ENCODE measurements around the gene OASL. TPM values are rescaled to one million over a fixed set of nuclear protein-coding genes. Genes with fewer than 3 reads are reported as not detected.
"Not testable (repeated sequence)": the region's sequence is repeated elsewhere in the genome, so short reads cannot be mapped to it uniquely, and the experiment has no call there.

The OASL gene, protein sequence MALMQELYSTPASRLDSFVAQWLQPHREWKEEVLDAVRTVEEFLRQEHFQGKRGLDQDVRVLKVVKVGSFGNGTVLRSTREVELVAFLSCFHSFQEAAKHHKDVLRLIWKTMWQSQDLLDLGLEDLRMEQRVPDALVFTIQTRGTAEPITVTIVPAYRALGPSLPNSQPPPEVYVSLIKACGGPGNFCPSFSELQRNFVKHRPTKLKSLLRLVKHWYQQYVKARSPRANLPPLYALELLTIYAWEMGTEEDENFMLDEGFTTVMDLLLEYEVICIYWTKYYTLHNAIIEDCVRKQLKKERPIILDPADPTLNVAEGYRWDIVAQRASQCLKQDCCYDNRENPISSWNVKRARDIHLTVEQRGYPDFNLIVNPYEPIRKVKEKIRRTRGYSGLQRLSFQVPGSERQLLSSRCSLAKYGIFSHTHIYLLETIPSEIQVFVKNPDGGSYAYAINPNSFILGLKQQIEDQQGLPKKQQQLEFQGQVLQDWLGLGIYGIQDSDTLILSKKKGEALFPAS
- total RNA-seq: 8.1 TPM
- long read RNA-seq, transcript OASL-202 (5 exons, 1,492 nt): minor isoform, 22 of 88 reads
- long read RNA-seq, transcript OASL-201 (6 exons, 3,266 nt): major isoform, 56 of 88 reads
- long read RNA-seq, partial matches to known transcripts: 3 of 88 reads
- long read RNA-seq, other reads (novel, unspliced or antisense): 7 of 88 reads

DNA sequence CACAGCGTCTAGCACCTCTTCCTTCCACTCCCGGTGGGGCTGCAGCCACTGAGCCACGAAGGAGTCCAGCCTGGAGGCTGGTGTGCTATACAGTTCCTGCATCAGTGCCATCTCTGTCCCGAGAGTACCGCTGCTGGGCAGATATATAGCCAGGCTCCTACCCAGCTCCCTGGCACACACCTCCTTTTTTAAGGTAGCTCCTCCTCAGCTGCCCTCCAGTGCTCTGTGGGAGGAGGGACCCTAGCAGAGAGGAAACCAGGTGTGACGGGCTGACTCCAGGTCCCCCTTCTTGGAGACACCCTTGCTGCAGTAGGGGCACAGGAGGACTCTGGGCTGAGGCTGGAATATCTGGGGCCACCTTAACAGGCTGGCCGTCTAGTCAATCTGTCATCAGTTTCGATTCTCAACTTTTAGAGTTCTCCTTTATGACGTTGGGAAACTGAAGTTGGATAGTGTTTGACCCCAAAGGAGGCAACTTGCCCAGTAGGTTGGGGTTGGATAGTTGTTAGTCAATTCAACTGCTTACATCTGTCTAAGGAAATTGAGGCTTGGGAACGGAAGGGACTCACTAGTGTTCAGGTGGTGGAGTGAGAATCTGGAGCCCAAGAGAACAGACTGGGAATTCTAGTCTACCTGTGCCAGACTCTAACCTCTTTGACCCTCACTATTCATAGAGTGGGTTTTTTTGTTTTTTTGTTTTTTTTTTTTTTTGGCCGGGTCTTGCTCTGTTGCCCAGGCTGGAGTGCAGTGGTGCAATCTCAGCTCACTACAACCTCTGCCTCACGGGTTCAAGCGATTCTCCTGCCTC is at the start of gene OASL:
Gene OASL (minus strand): TSS at position 386 of the 808 bp plus-strand sequence. CDS start 275 bp downstream, at position 111.
- no peak for DNase-seq (ENCODE audit: low spot score)

DNA sequence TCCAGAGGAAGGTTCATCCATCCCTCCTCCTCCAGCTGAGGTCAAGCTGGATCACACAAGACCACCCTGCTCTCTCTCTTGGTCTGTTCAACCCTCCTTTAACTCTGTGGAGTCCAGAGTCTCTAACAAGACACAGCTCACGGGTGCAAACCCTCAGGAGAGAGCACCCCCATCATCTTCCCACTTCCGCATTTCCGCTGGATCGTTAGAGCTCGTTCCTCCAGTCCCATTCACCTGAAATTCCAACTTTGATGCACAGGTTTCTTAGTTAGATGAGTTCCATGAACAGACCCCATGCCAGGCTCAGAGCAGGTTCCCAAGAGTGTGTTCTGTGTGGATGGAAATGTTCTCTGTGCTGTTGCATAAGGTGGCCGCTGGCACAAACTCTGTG is 49.1 kb upstream of the OASL start:
- no peak for DNase-seq (ENCODE audit: low spot score)

DNA sequence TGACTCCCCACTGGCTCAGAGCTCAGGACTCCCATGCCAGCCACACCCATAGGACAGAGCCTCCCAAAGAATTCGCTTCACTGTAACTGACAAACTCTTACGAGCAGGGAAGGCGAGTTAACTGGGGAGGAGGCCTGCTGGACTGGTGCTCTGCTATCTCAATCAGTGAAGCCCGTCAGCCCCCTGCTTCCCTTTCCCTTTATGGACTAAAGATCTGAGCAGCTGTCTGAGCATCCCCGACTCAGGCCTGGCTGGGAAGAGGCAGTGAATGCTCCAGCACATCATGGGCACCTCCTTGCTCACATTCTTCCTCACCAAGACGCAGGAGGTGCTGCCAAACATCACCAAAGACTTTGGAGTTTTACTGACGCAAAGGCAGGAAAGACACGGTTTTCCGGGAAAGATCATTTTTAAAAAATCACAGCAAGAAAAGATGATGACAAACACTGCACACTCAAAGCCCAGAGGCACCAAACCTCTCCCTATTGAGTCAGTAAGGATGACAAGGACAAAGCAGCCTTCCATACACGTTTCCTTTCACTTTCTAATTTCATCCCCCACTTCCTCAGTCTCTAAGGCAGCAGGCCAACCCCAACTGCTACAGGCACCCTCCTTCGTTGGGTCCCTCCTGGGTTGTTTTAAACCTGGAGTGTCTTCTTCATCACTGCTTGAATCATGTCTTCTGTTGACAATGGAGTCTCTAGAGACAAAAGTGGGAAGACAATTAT is 48.6 kb upstream of the OASL start:
- DNase-seq (ENCODE audit: low spot score): peak; percentile 53

DNA sequence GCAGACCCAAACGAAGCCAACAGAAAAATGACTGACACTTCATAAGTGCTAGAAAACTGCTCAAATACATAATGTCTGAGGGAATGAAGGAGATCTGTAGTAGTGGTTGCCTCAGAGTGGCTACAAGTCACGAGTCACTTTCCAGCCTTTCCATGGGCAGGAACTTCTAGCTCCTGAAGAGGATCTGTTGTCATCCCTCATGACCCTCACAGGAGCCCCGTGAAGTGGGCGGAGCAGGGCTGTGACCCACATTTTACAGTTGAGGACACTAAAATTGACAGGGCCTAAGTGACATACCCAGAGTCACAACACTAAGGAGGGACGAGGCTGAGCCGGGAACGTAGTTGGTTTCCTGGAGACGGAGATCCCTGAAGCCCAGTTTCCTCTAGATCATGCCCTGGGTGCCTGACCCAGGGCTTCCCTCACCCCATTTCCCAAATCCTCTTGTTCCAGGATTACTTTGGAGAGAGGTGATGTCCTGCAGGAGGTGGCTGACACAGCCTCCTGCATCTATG is 47.8 kb upstream of the OASL start:
- peak; percentile 75 for DNase-seq (ENCODE audit: low spot score)

DNA sequence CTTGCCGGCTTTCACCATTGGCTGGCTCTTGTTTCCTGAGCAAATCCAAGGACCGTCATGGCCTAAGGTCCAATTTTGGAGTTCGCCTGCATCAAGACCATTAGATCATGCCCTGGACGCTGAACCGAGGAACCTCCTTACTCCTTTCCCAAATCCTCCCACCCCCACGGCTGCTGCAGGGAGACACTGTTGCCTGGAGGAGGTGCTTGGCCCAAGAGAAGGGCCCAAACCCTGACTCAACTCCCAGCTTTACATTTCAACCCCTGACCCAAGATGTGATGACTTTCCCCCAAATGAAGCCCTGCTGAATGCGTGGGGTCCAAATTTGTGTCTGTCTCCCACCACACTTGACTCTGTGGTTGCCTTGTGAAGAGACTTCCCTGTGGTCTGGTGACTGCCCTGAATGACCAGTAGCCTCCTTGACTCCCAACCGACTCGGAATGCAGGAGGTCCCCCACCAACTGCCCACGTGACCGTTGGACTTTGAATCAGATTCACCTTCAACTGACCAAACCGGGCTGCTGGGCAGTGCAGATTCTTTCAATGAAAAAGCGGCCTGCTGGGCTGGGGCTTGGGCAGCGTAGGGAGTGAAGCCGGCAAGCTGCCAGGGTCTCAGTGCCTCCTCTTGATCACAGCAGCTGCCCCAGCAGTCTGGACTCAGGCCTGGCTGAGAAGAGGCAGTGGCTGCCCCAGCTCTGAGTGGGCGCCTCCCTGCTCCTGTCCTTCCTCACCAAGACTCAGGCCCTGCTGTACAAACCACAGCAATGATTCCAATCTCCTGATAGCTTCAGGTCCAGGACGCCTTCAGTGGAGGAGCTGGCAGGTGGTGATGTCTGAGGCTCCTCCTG is 46.7 kb upstream of the OASL start:
- peak; percentile 79 for DNase-seq (ENCODE audit: low spot score)

DNA sequence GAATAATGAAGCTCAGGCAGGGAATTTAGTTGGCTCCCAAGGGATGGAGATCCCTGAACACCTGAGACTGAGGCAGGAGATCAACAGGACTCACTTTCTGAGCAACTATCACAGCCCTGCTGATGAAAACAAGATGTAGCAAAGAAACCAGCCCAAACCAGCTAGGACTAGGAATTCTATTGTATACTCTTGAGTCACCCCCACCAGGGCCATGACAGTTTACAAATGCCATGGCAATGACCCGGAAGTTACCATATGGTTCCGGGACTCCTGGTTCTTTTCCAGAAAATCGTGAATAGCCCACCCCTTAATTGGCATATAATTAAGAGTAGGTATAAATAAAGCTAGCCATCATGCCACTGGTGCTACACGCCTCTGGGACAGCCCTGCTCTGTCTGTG is 46.0 kb upstream of the OASL start:
- DNase-seq (ENCODE audit: low spot score): peak; percentile 5

DNA sequence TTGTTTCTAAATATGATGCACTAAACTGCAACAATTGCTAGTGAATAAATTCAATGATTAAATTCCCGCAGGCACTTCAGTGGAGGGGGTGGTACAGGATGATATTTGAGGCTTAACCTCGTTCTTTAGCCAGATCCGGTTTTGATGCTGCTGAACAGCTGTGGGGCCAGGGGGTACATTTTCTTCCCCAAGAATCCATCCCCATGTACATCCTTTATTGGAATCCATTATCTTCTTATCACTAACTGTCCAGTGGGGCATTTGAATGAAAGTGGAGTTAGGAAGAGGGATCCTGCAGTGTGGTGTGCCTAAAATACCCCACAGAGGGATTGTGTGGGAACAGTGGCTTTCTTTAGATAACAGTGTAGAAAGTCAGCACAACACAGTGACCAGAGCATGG is 45.2 kb upstream of the OASL start:
- no peak for DNase-seq (ENCODE audit: low spot score)

DNA sequence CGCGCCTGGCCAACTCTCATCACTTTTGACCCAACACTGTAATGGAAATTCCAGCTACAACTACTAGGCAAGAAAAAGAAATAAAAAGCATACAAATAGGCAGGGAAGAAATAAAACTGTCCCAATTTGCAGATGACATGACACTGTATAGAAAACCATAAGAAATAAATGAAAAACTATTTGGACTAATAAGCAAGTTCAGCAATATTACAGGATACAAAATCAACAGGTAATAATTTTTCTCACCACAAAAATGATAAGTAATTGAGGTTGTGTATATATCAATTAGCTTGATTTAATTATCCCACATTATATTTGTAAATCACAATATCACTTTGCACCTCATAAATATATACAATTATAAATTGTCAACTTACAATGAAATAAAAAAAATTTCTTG is 41.9 kb upstream of the OASL start:
- no peak for DNase-seq (ENCODE audit: low spot score)

DNA sequence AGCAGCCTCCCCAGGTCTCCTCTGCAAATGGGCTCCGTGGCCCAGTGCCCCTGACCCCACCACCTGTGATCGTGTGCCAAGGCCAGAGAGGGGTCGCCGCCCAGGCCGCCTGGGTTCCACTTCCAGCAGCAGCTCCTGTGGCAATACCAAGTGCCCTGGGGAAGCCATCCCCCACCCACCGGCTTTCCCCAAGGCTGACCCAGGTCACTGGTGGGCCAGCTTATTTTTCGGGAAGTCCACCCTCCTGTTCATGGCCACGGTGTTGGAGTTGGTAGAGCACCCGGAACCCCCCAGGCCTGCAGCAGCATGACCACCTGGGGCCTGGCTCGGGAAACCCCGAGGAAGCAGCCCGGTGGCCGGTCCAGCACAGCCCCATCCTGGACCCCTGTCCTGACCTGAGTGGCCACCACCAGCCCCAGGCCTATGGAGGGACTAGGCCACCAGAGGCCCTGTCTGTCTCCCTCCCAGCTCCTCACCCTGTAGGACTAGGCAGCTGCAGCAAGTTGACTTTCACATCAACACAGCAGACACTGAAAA is 40.8 kb upstream of the OASL start:
- DNase-seq (ENCODE audit: low spot score): peak; percentile 76

DNA sequence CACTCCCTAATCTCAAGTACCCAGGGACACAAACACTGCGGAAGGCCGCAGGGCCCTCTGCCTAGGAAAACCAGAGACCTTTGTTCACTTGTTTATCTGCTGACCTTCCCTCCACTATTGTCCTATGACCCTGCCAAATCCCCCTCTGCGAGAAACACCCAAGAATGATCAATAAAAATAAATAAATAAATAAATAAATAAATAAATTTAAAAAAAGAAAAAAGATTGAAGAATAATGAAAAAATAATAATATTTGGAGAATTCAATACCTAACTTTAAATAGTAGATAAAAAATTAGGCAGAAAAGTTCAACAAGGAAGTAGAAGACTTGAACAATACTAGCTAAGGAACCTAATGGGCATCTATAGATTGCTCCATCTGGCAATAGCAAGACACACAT is 38.4 kb upstream of the OASL start:
- not testable (repeated sequence) for DNase-seq (ENCODE audit: low spot score)

DNA sequence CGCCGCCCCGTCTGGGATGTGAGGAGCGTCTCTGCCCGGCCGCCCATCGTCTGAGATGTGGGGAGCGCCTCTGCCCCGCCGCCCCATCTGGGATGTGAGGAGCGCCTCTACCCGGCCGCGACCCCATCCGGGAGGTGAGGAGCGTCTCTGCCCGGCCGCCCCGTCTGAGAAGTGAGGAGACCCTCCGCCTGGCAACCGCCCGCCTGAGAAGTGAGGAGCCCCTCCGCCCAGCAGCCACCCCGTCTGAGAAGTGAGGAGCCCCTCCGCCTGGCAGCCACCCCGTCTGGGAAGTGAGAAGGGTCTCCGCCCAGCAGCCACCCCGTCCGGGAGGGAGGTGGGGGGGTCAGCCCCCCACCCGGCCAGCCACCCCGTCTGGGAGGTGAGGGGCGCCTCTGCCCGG is 36.9 kb upstream of the OASL start:
- peak; percentile 49 for DNase-seq (ENCODE audit: low spot score)

DNA sequence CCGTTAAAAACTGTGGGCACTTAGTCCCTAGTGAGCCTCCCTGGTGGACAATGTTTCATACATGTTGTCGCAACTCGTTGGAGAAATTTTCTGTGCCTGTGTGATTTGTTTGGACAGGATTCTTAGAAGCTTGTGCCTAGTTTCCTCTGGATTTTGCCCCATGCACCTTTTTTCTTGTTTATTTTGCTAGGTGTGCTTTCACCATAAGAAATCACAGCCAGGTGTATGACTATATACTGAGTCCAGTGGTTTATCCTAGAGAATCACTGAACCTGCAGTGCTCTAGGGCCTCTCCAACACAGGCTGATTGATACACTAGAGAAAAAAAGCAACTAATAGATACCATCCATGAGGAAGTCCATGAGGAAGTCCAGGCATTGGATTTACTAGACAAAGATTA is 33.1 kb upstream of the OASL start:
- no peak for DNase-seq (ENCODE audit: low spot score)

DNA sequence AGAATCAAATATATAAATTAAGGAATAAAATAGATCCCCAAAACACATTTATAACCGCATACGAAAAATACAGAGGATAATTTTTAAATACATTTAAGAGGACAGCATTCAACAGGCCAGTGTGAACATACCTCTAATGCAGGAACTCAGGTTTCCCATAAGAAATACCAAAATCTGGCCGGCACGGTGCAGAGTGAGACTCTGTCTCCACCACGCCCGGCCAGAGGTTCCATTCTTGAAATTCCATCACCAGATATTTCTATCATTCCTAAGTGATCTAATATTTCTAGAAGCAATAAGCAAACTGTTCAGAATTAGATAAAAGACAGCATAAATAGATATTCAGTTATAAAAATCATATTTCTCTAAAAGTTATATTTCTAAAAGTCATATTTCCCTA is 30.2 kb upstream of the OASL start:
- no peak for DNase-seq (ENCODE audit: low spot score)

DNA sequence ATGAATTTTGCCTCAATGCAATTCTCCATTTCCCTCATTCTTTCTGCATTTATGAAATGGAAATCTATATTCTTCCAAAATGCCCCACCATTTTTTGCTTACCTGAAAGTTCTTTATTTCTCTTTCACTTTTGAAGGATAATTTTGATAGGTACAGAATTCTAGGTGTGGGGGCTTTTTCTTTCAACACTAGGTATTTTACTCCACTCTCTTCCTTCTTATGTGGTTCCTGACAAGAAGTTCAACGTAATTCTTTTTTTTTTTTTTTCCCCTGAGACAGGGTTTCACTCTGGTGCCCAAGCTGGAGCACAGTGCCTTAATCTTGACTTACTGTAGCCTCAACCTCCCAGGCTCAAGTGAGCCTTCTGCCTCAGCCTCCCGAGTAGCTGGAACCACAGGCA is 26.3 kb upstream of the OASL start:
- peak; percentile 4 for DNase-seq (ENCODE audit: low spot score)

DNA sequence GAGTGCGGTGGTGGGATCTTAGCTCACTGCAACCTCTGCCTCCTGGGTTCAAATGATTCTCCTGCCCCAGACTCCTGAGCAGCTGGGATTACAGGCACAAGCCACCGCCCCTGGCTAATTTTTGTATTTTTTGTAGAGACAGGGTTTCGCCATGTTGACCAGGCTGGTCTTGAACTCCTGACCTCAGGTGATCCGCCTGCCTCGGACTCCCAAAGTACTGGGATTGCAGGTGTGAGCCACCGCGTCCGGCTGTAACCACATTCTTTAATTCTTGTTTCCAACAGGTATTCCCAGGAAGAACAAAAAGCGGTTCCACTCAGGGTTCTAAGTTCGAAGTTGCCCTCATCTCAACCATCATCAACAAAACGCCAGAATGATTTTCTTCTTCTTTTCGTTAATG is 25.5 kb upstream of the OASL start:
- DNase-seq (ENCODE audit: low spot score): peak; percentile 22

DNA sequence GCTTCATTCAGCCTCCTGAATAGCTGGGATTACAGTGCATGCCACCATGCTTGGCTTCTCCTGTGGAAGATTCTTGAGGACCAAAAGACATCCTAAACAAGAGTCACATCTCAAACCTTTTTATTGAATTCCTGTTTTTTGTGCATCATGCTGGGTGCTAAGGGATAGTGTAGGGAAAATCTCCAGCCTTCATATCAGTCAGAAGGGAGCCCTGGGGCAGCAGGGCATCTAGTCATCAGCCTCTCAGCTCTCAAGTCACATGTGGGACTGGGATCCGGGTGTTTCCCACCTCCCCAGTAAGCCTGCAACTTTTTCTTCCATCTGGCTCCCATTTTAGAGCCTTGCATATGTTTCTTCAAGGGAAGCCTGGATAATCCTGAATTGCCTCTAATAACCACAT is 25.1 kb upstream of the OASL start:
- DNase-seq (ENCODE audit: low spot score): no peak

DNA sequence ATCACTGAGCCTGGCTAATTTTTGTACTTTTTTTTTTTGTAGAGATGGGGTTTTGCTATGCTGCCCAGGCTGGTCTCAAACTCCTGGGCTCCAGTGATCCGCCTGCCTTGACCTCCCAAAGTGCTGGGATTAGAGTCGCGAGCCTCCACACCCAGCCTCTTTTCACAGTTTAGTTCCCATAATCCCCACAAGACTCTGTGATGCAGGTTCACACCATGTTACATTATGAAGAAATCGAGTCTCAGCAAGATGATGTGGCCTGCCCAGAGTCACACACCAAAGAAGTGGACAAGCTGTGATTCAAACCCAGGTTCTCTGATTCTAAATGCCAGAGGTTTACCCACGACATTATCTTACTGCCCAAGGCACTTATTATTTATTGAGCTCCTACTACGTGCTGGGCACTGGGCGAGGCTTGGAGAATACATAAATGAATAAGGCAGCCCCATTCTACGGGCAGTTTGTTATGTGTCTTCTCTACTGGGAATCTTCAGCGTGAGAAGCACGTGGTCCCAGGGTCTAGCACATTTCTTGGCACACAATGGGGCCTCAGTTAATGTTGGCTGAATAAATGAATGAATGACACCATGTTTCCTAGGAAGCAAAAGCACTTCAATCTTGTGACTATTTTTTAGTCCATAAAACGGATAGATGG is 23.5 kb upstream of the OASL start:
- DNase-seq (ENCODE audit: low spot score): peak; percentile 55

DNA sequence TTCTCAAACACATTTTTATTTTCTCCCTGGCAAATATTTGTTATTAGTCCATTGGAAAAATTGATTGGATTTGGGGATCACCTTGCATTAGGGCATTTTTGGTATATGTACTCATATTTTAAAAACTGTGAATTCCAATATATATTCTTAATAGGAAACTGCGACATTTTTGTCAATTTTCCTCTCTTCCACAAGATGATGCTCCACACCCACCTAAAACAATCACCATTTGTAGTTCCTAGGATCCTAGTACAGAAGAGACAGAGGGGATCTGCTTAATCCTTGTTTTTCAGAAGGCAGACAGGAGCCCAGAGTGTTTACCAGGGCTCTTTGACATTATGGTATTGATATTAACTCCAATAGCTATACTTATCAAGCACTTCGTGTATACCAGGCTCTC is 22.8 kb upstream of the OASL start:
- DNase-seq (ENCODE audit: low spot score): no peak

Measured in mesenteric fat pad (tissue), 1 donor.